ENCODE results near the gene LIPJ.

GRCh38 chr10:88617772-88618300 is 31.3 kb downstream of the LIPJ start:
- no peak for TF ChIP-seq REST (IDR thresholded peaks at IDR 0.05; ENCODE audit: insufficient read depth in 1 of 2, low read depth in 2 of 2, low read length in 2 of 2)
- no peak for TF ChIP-seq TAF1 (IDR thresholded peaks at IDR 0.05; ENCODE audit: borderline replicate concordance, insufficient read depth, low read length)
- no peak for TF ChIP-seq SIN3A (IDR thresholded peaks at IDR 0.05; ENCODE audit: borderline replicate concordance, insufficient read depth, low read length)
